ENCODE results near the gene ALDH1B1. TPM values are rescaled to one million over a fixed set of nuclear protein-coding genes. Genes with fewer than 3 reads are reported as not detected.

ALDH1B1 gene
- polyA plus RNA-seq, 1 of the 3 experiments (the other 2 are of a cell fraction) = 16.5 TPM

DNA sequence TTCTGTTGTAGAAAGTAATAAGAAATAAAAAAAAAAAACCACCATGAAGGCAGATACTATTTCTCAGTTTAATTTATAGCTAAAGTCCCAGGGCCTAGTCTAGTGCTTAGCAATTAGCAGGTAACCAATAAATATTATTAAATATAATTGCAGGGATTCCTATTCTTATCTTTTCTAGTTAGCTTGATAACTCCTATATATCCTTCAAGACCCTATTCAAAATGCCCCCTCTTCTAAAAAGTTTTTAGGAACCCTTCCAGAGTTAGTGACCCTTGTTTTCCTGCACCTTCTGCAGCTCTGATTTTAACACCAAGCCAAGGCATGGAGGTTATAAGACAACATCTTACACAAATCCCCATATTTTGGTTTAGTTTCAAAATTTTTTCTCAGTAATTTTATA lies 24.6 kb upstream of the ALDH1B1 start:
- H3K9ac ChIP-seq = no peak overlapping the region
- H3F3A ChIP-seq (replicated peaks; ENCODE audit: insufficient read depth) = no peaks in the 10 kb centered on the region
- H4K20me1 ChIP-seq (ENCODE audit: insufficient read depth) = no peaks in the 10 kb centered on the region
- no peak overlapping the region for H3K4me3 ChIP-seq (ENCODE audit: low read depth in 2 of 2, low read length in 1 of 2)
- DNase-seq = no peak
- H3K79me2 ChIP-seq (ENCODE audit: insufficient read depth) = no peaks in the 10 kb centered on the region
- no peak overlapping the region for H3K27ac ChIP-seq (ENCODE audit: low read depth in 2 of 2, low read length in 1 of 2)
- ChIA-PET CTCF (interaction anchor here (2.7 kb wide), 1 partner anchor 454 kb away, joined by 19 read pairs; no protein-coding TSS in a partner anchor), POLR2A (no interaction called here)
- TF ChIP-seq MAX (IDR thresholded peaks at IDR 0.05; ENCODE audit: low read depth) = no peak
- TF ChIP-seq RCOR1 (IDR thresholded peaks at IDR 0.05; ENCODE audit: low read length) = no peak
- no peak for TF ChIP-seq CTCF (IDR thresholded peaks at IDR 0.05)
- TF ChIP-seq EZH2phosphoT487 (IDR thresholded peaks at IDR 0.05; ENCODE audit: borderline replicate concordance, low read depth) = no peak
- no peak for TF ChIP-seq RAD21 (IDR thresholded peaks at IDR 0.05; ENCODE audit: low read length)
- TF ChIP-seq POLR2AphosphoS5 (IDR thresholded peaks at IDR 0.05; ENCODE audit: low read depth, low read length) = no peak
- TF ChIP-seq EP300 (IDR thresholded peaks at IDR 0.05; ENCODE audit: borderline replicate concordance in 1 of 2, low read depth in 1 of 2, low read length in 1 of 2) = no peak
- no peak for TF ChIP-seq GATA2 (CRISPR knock-in tag; IDR thresholded peaks at IDR 0.05)
- no peak for TF ChIP-seq USF1 (IDR thresholded peaks at IDR 0.05; ENCODE audit: borderline replicate concordance, low read depth)
- no peak for TF ChIP-seq USF2 (IDR thresholded peaks at IDR 0.05; ENCODE audit: borderline replicate concordance, low read depth, low read length)
- TF ChIP-seq YY1 (IDR thresholded peaks at IDR 0.05; ENCODE audit: low read depth) = no peak
- no peak for TF ChIP-seq MEF2A (IDR thresholded peaks at IDR 0.05; ENCODE audit: borderline replicate concordance, low read depth)
- TF ChIP-seq SIN3A (IDR thresholded peaks at IDR 0.05; ENCODE audit: borderline replicate concordance, low read depth, low read length) = no peak
- no peak for TF ChIP-seq TAF1 (IDR thresholded peaks at IDR 0.05; ENCODE audit: borderline replicate concordance, low read depth, low read length)
- no peak for TF ChIP-seq ZBTB33 (IDR thresholded peaks at IDR 0.05; ENCODE audit: borderline replicate concordance, low read depth)
- TF ChIP-seq IRF3 (IDR thresholded peaks at IDR 0.05; ENCODE audit: low read depth, low read length) = no peak
- no peak for TF ChIP-seq RXRA (IDR thresholded peaks at IDR 0.05; ENCODE audit: borderline replicate concordance, low read depth)
- no peaks in the 10 kb centered on the region for H3K9me2 ChIP-seq
- no peak overlapping the region for H3K4me2 ChIP-seq
- H2AFZ ChIP-seq (ENCODE audit: low read depth) = no peak overlapping the region
- peaks cover 6% of the 10 kb centered on the region; the same call in 1 of the 2 replicates for H3K27me3 ChIP-seq (ENCODE audit: insufficient read depth)
- H3K4me1 ChIP-seq (ENCODE audit: control insufficient read depth in 1 of 2, insufficient read depth in 2 of 2, low read depth in 1 of 2, low read length in 1 of 2) = peaks cover 0 to 21% of the 10 kb centered on the region in 2 experiments; a peak in 2 of 4 replicates
- no peaks in the 10 kb centered on the region for H3K36me3 ChIP-seq (replicated peaks in 1 of 2; ENCODE audit: control insufficient read depth in 1 of 2, insufficient read depth in 2 of 2, low read length in 1 of 2)
- no peaks in the 10 kb centered on the region for H3K9me3 ChIP-seq
